Keratinocyte (primary cell): ENCODE data around the gene ASB8.

Experiments used
- EZH2 ChIP-seq: IDR thresholded peaks from one replicate; pipeline ENCODE4 v1.6.1; 2012; ENCODE audit warnings: inconsistent platforms, mild to moderate bottlenecking, low read length, moderate library complexity
- TF ChIP-seq, protein P1 (sequence below), 3 experiments: IDR thresholded peaks in 1 of 3; conservative IDR thresholded peaks in 1 of 3; optimal IDR thresholded peaks in 1 of 3; 2 replicates in 2 of 3; 3 replicates in 1 of 3; pipeline versions ENCODE3 to v1.5.1; 2011; ENCODE audit warnings: low read length in 3 of 3, mild to moderate bottlenecking in 3 of 3, moderate library complexity in 2 of 3, control low read depth in 1 of 3, inconsistent platforms in 1 of 3; ENCODE audit not compliant: insufficient read depth in 2 of 3; ENCODE audit errors: extremely low read depth in 1 of 3

DNA sequence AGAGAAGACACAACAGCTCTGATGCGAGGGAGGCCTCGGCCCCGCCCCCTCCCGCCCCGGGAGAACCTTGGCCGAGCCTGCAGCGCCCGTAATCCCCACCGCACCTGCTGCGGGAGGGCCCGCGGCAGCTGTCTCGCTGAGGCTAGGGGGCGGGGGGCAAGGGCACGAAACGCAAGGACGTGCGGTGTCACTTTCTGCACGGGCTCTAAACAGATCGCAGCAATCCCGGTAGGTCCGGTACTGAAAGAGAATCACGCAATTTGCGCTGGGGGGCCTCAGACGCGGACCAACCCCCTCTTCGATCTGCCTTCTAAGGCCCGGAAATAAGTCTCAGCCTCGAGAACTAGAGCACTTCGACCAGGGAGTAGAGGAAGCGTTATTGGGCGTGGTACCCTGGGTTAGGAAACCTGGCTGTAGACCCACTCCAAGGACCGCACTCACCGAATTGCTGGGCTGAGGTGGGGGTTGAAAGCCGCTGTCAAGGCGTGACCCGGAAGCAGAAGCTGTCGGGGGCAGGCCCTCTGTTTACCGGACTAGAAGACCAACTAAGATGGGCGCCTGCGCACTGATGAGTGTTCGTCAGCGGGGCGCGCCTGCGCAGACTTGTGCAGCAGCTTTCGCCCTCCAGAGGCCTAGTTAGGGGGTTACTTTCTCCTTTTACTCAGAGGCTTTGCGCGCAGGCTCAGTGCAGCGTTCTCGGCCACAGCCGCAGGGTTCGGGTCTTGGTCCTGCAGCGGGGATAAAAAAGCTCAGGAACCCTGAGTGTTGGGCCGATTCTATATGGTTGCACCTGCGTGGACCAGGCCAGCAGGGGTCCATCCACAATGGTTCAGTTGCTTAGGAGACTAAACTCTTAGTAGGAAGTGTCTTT, at the start of gene ASB8:
- TF ChIP-seq, protein P1, sequence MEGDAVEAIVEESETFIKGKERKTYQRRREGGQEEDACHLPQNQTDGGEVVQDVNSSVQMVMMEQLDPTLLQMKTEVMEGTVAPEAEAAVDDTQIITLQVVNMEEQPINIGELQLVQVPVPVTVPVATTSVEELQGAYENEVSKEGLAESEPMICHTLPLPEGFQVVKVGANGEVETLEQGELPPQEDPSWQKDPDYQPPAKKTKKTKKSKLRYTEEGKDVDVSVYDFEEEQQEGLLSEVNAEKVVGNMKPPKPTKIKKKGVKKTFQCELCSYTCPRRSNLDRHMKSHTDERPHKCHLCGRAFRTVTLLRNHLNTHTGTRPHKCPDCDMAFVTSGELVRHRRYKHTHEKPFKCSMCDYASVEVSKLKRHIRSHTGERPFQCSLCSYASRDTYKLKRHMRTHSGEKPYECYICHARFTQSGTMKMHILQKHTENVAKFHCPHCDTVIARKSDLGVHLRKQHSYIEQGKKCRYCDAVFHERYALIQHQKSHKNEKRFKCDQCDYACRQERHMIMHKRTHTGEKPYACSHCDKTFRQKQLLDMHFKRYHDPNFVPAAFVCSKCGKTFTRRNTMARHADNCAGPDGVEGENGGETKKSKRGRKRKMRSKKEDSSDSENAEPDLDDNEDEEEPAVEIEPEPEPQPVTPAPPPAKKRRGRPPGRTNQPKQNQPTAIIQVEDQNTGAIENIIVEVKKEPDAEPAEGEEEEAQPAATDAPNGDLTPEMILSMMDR (optimal IDR thresholded peaks at IDR 0.05 in 1 of 3, IDR thresholded peaks at IDR 0.05 in 1 of 3, conservative IDR thresholded peaks at IDR 0.05 in 1 of 3; ENCODE audit: extremely low read depth in 1 of 3, insufficient read depth in 2 of 3, low read length in 3 of 3) = peak; percentile 53 to 60 (median 53)
- TF ChIP-seq EZH2 = no peak
